C4-2B (cell line): Measurements from ENCODE around the gene GTPBP4.
"Not testable (repeated sequence)": the region's sequence is repeated elsewhere in the genome, so short reads cannot be mapped to it uniquely, and the experiment has no call there.

ENCODE experiments used
- H3K27ac ChIP-seq: fragments of 450-650 bp; 2 replicates; pipeline ENCODE4 v1.5.1; 2017
- CTCF ChIP-seq: fragments of 450-650 bp; conservative IDR thresholded peaks from 2 replicates; pipeline ENCODE4 v1.5.1; 2017; ENCODE audit warnings: mild to moderate bottlenecking
- ZFX ChIP-seq: fragments of 450-650 bp; IDR thresholded peaks from 2 replicates; pipeline ENCODE4 v1.6.1; 2017

GTPBP4 gene

DNA sequence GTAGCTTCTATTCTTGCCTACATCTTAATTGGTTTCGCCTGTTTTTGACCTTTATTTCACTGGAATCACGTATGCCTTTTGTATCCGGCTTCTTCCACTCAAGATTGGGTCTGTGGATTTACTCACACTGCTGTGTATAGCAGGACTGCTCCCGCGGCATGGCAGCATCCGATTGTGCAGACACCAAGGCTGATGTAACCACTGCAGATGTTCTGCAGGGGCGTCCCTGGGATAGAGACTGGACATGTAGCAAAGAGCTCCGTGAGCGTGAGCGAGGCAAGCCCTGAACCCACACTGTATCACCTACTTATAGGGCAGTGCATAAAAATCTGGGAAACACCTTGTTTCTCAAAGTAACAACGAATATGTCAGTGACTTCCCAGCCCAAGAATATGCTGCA lies 48.9 kb downstream of the GTPBP4 start:
- TF ChIP-seq ZFX (no peak), CTCF (no peak)
- H3K27ac ChIP-seq = no peak overlapping the region

DNA sequence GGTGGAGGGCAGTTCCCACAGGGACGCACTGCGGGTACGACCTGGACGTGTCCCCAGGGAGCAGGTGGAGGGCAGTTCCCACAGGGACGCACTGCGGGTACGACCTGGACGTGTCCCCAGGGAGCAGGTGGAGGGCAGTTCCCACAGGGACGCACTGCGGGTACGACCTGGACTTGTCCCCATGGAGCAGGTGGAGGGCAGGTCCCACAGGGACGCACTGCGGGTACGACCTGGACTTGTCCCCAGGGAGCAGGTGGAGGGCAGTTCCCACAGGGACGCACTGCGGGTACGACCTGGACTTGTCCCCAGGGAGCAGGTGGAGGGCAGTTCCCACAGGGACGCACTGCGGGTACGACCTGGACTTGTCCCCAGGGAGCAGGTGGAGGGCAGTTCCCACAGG lies 50.5 kb downstream of the GTPBP4 start:
- not testable (repeated sequence) for H3K27ac ChIP-seq

GRCh38 chr10:1040133-1040532 lies 51.9 kb downstream of the GTPBP4 start:
- no peak overlapping the region for H3K27ac ChIP-seq
- TF ChIP-seq CTCF (no peak), ZFX (no peak)

DNA sequence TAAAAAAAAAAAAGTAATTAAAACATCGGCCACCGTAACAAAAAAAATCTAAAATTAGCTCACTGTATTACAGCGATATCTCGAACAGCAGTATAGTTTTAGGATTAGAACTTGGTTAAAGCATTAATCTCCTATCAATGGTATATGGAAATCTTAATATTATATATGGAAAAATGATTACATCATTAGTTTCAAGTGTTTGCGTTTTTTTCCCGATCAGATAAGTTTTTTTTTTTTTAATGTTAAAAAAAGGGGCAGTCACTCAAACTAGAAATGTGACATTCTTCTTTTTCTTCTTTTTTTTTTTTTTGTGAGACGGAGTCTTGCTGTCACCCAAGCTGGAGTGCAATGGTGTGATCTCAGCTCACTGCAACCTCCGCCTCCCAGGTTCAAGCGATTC lies 53.3 kb downstream of the GTPBP4 start:
- TF ChIP-seq ZFX (no peak), CTCF (no peak)
- H3K27ac ChIP-seq = no peak overlapping the region

DNA sequence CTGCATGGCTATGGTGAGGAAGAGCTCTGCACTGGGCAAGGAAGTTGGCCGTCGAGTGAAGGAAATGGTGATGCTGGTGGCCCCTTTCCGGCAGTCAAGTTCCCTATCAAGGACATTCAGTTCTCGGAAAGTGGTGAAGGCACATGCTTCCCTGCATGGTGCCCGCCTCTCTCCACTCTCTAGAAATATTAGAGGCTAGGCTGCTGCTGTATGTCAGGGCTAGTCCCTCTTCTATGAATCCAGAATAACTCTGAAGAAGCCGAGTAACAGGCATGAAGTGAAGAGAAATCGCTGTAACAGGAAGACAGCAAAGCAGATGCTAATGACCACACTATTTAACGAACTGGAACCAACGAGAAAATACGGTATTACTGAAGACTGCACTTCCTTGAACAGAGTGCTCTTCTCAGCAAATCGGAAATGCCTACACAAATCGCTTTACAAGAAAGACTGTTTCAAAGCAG lies 55.3 kb downstream of the GTPBP4 start:
- TF ChIP-seq ZFX (no peak), CTCF (no peak)
- H3K27ac ChIP-seq = no peak overlapping the region

DNA sequence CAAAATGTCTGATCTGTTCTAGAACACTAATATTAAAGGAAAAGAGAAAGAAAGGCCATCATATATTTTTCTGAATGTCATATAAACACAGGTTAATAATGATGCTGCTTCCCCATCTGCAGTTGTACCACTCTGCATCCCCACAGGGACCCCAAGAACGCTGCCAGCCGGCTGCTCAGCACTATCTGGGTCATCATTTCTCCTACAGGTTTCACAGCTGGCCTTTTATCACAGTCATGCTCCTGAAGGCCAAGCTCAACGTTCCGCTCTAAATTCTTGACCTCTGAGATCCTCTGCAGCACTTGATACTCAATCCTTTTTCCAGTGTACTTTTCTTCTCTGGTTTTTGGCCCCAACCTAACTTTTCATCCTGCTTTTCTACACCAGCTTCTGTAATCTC lies 55.9 kb downstream of the GTPBP4 start:
- TF ChIP-seq ZFX (no peak), CTCF (no peak)
- H3K27ac ChIP-seq = no peak overlapping the region

GRCh38 chr10:1044964-1045363 lies 56.7 kb downstream of the GTPBP4 start:
- no peak overlapping the region for H3K27ac ChIP-seq
- TF ChIP-seq ZFX = no peak
- TF ChIP-seq CTCF = no peak

GRCh38 chr10:1045415-1045814 lies 57.2 kb downstream of the GTPBP4 start:
- TF ChIP-seq ZFX = no peak
- TF ChIP-seq CTCF = no peak

More at GRCh38 chr10:1045415-1045814, 57.2 kb downstream of the GTPBP4 start:
- H3K27ac ChIP-seq = no peak overlapping the region
